Stimulated activated CD4-positive, alpha-beta T cell treated with anti-CD3 and anti-CD28 coated beads, Interleukin-12 subunit alpha, Interleukin-12 subunit beta, amount 100 ng/mL, for 48 hours (primary cell): ENCODE data around the gene PPP1CB.
"Not testable (repeated sequence)": the region's sequence is repeated elsewhere in the genome, so short reads cannot be mapped to it uniquely, and the experiment has no call there.

Experiments
- DNase-seq, 3 donors: peaks; one replicate each; pipeline ENCODE4 v3.0.0-alpha.2; 2020; ENCODE audit warnings: low read depth in 2 of 3, low spot score in 1 of 3

PPP1CB gene

DNA sequence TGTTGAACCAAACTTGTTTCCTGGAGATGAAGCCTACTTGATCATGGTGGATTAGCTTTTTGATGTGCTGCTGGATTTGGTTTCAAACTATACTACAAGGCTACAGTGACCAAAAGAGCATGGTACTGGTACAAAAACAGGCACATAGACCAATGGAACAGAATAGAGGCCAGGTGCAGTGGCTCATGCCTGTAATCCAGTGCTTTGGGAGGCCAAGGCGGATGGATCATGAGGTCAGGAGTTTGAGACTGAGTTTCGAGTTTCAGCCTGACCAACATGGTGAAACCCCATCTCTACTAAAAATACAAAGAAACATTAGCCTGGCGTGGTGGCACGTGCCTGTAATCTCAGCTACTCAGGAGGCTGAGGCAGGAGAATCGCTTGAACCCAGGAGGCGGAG is 9.0 kb upstream of the PPP1CB start:
- DNase-seq = not testable (repeated sequence)

DNA sequence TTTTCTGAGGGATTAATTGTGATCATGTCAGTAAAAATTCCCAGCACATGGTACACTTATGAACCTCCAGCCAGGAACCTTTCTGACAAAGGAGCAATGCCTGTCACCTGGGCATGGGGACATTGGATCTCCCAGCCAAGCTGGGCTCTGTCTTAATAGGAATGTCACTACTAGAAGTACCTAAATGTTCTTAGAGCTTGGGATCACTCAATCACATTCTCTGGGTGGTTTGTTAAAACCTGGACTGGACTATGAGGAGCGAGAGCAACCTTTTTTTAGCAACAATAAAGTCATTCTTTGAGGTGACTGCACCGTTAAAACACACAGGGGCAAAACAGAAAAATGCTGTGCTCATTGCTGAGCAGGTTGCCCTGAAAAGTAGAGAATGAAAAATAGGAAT is 6.4 kb upstream of the PPP1CB start:
- DNase-seq = no peak

GRCh38 chr2:28745876-28746275 is 5.8 kb upstream of the PPP1CB start:
- no peak for DNase-seq

GRCh38 chr2:28746429-28747111 is 5.1 kb upstream of the PPP1CB start:
- no peak for DNase-seq

DNA sequence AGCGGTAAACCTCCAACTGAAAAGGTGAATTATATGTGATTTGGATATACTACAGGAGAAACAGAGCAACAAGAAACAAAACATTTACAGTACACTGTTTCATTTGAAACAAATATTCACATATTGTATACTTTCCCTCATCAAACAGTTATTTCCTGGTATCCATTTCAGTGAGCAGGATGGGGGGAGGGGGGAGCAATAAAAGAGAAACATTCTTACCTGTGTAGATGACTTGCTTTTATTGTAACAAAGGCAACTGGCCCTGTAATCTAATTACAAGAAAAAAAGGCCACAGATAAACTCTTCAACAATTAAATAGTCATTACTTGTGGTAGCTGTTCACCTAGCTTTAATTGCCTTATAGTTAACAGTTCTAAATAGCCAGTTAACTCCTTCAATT is 3.9 kb upstream of the PPP1CB start:
- DNase-seq = no peak

DNA sequence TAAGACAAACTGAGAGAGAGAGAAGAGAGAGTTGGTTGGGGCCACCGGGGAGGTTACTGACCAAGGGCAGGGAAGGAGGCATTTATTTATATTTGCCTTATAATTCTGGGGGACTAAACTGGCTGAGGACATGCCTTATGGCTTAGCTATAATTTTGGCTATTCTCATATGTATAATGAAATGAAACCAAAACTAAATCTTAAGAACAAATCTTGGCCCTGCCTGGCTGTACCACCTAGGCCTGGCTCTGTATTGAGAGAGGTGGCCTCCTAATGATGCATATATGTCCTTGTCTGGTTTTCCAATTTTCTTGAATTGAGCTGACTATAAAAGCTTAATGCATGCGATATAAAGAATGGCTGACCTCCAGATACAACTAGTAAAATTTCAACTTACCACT is 3.5 kb upstream of the PPP1CB start:
- DNase-seq = no peak

GRCh38 chr2:28748941-28749340 is 2.7 kb upstream of the PPP1CB start:
- DNase-seq = no peak

DNA sequence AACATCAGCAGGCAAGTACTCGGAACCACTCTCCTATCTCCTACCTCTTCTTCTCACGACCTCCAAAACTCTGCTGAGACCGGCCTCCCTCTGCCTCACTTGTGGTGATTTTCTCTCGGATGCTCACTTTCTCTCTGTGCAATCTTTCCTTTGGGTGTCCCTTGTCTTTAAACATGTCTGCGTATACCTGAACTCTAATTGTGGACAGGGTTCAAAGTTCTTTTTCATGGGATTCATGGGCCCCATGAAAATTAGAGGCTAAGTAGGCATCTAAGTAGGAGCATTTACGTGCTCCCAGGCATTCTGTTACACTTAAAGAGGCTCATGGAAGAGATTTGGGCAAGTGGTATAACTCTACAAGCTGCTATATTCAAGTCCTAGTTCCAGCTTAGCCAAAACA is 2.1 kb upstream of the PPP1CB start:
- no peak for DNase-seq

- peak in 1 of 3 donors; percentile 16 for DNase-seq
Measured at GRCh38 chr2:28750316-28751251, 1.0 kb upstream of the PPP1CB start.

DNA sequence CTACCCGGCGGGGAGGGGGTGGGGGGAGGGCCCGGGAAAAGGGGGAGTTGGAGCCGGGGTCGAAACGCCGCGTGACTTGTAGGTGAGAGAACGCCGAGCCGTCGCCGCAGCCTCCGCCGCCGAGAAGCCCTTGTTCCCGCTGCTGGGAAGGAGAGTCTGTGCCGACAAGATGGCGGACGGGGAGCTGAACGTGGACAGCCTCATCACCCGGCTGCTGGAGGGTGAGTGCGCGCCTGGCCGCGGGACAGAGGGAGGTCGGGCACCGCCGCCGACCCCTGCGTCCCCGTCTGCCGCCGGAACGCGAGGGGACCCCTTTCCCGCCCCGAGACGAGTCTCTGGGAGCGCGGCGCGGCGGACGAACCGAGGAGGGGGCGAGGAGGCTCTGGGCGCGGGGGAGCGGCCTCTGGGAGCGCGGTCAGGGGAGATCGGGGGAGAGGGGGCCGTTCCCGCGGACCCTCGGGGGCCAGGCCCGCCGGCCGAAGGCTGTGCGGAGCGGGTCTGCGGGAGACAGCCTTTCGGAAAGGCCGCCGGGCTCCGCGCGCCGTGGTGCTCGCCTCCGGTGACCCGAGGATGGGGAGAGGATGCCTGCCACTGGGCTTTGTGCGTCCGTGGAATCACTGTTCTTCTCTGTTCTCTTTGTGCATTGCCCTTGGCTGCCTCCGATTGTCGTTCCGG is 463 bp downstream of the PPP1CB start:
- peak in 1 of 3 donors; percentile 45 for DNase-seq

GRCh38 chr2:28752631-28753376 is 1.2 kb downstream of the PPP1CB start:
- no peak for DNase-seq

GRCh38 chr2:28754321-28754720 is 2.7 kb downstream of the PPP1CB start:
- DNase-seq = no peak

DNA sequence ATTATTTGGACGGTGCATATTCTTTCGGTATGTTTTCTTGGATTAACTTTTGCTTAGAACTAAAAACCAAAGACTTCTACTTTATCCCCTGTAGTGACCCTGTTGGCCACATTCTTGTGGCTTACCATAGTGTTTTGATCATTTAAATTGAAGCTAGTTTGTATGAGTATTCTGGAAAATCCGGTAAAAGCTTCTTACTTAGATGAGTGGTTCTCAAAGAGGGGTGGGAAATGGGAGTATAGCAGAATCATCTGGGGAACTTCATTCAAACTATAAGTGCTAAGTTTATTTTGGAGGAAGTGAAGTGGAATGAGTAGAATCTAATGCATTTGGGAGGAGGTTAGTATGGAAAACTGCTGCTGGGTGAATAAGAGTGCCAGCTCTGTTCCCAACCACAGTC is 3.8 kb downstream of the PPP1CB start:
- no peak for DNase-seq

DNA sequence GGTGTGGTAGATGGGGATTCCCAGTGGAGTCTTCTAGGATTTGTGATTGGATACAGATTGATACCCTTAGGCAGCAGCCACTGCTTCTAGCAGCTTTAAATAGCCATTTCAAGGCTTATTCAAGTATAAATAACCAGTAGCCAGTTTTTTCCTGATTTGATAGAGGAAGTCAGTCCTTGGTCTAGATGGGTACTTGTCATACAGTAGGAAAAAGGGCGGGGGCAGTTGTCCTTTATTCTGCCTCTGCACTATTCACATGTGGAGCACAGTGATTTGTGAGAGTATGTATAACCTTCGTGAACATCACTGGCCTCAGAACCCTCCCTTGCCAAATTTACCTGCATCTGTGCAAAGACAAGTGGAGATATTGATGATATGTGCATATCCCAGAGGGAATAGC is 6.8 kb downstream of the PPP1CB start:
- no peak for DNase-seq

DNA sequence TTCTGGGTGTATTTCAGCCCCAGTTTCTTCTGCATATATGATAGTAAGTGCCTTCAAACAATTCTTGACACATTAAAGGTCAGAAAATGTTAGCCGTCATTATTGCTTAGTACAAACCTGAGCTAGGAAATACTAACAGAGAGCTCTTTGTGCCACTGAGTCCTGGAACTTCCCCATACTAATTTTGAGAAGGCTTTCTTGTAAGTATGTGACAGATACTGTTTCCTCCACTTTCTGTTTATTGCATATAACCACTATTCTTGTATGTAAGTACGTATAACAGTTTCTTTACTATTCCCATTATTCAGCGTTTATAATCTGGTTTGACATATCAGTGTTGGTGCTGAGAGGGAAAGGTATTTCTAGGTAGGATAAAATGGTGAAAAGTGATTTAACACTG is 9.8 kb downstream of the PPP1CB start:
- no peak for DNase-seq

GRCh38 chr2:28764909-28765711 is 13.5 kb downstream of the PPP1CB start:
- no peak for DNase-seq

- no peak for DNase-seq
Measured at GRCh38 chr2:28766070-28766469, 14.4 kb downstream of the PPP1CB start.

DNA sequence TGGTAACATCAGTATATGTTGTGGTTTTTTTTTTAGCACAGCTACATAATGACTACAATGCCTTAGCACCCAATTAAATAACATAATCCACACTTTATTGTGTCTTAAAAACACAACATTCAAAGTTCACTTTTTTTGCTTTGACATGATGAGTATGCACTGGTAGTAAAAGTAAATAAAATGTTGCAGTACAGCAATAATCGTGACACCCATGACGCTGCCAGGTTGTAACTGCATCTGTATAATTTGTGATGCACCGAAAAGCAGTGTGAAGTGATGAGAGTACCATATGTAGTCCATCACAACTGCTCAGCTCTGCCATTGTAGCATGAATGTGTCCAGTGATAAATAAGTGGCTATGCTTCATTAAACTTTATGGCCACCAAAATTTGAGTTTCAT is 15.7 kb downstream of the PPP1CB start:
- DNase-seq = no peak

DNA sequence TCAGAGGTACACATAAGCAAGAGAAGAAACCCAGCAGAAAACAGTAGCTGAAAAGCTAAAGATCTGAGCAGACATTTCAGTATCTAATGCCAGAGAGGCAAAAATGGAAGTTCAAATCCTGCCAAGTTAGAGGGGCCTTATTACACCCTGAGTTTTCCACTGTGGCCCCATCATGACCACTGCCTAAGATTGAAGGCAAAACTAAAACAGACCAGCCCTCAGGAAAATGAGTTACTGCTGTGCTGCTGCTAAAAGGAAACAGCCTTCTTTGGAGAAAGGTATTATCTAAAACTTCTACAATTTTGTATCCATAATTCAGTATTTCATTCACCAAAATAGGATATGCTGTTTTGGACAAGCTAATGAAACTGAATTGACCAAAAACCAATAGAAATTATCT is 16.8 kb downstream of the PPP1CB start:
- DNase-seq = no peak

- DNase-seq = no peak
Measured at GRCh38 chr2:28768952-28769351, 17.3 kb downstream of the PPP1CB start.
